GM23338 (cell line): ENCODE data around the gene B3GNT9.

Source experiments
- CREB1 ChIP-seq: fragments of 250-450 bp; sonication (Bioruptor Pico); IDR thresholded peaks from 2 replicates; pipeline ENCODE4 v1.5.0; 2020; ENCODE audit warnings: low read depth, mild to moderate bottlenecking, moderate library complexity
- EZH2 ChIP-seq: fragments of 200-600 bp; sonication (generic); IDR thresholded peaks from one replicate; pipeline ENCODE4 v1.8.0; 2017; ENCODE audit warnings: antibody characterized with exemption, mild to moderate bottlenecking, low read depth; ENCODE audit not compliant: unreplicated experiment
- EZH2phosphoT487 ChIP-seq: fragments of 200-600 bp; sonication (generic); IDR thresholded peaks from one replicate; pipeline ENCODE4 v1.8.1; 2018; ENCODE audit warnings: antibody characterized with exemption; ENCODE audit not compliant: unreplicated experiment
- JUNB ChIP-seq: IDR thresholded peaks from one replicate; pipeline ENCODE4 v1.6.1; 2016; ENCODE audit warnings: antibody characterized with exemption; ENCODE audit not compliant: unreplicated experiment
- POLR2AphosphoS5 ChIP-seq: IDR thresholded peaks from 2 replicates; pipeline ENCODE4 v1.6.1; 2016; ENCODE audit warnings: antibody characterized with exemption, low read depth
- STAT1 ChIP-seq: IDR thresholded peaks from one replicate; pipeline ENCODE4 v1.6.1; 2016; ENCODE audit warnings: antibody characterized with exemption; ENCODE audit not compliant: unreplicated experiment
- ZNF114 ChIP-seq: fragments of 250-450 bp; sonication (Bioruptor Pico); IDR thresholded peaks from 2 replicates; pipeline ENCODE4 v1.5.0; 2020; ENCODE audit warnings: mild to moderate bottlenecking, moderate library complexity
- ZNF331 ChIP-seq: fragments of 250-450 bp; sonication (Bioruptor Pico); IDR thresholded peaks from 2 replicates; pipeline ENCODE4 v1.5.0; 2020; ENCODE audit warnings: low read depth, mild to moderate bottlenecking, moderate library complexity
- TF ChIP-seq, protein P1 (sequence below), 2 experiments: fragments of 200-600 bp in 1 of 2; sonication (generic) in 1 of 2; conservative IDR thresholded peaks; 2 replicates each; pipeline versions ENCODE4 v1.5.1 to v1.6.1; 2016 to 2017; ENCODE audit warnings: antibody characterized with exemption in 2 of 2, low read depth in 2 of 2, mild to moderate bottlenecking in 2 of 2, moderate library complexity in 1 of 2
- TF ChIP-seq, protein P2 (sequence below): IDR thresholded peaks from one replicate; pipeline ENCODE4 v1.6.1; 2018; ENCODE audit warnings: antibody characterized with exemption; ENCODE audit not compliant: unreplicated experiment
- TF ChIP-seq, protein P3 (sequence below): IDR thresholded peaks from 2 replicates; pipeline ENCODE4 v1.6.1; 2016; ENCODE audit warnings: antibody characterized with exemption
- TF ChIP-seq, protein P4 (sequence below): fragments of 250-450 bp; sonication (Bioruptor Pico); IDR thresholded peaks from 2 replicates; pipeline ENCODE4 v1.5.0; 2020; ENCODE audit warnings: mild to moderate bottlenecking, moderate library complexity

DNA sequence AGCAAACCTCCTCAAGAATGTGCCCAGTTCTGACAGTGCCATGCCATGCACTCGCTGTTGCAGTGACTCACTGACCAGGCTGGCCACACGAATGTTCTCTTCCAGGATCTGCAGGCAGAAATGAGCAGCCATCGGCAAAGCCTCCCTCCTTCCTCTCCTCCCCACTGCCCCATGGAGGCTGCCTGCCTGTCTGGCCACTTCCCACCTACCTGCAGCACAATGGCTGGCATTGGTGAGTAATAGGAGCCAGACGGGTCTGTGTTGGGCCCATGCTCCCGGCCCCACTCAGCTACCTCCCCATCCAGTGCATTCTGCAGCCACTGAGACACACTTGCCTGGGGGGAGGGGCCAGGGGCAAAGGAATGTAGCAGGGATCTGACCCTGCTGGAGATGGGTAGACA is 35.8 kb upstream of the B3GNT9 start:
- TF ChIP-seq, protein P1, sequence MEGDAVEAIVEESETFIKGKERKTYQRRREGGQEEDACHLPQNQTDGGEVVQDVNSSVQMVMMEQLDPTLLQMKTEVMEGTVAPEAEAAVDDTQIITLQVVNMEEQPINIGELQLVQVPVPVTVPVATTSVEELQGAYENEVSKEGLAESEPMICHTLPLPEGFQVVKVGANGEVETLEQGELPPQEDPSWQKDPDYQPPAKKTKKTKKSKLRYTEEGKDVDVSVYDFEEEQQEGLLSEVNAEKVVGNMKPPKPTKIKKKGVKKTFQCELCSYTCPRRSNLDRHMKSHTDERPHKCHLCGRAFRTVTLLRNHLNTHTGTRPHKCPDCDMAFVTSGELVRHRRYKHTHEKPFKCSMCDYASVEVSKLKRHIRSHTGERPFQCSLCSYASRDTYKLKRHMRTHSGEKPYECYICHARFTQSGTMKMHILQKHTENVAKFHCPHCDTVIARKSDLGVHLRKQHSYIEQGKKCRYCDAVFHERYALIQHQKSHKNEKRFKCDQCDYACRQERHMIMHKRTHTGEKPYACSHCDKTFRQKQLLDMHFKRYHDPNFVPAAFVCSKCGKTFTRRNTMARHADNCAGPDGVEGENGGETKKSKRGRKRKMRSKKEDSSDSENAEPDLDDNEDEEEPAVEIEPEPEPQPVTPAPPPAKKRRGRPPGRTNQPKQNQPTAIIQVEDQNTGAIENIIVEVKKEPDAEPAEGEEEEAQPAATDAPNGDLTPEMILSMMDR (conservative IDR thresholded peaks at IDR 0.05; ENCODE audit: low read depth in 2 of 2): no peak
- TF ChIP-seq, protein P2, sequence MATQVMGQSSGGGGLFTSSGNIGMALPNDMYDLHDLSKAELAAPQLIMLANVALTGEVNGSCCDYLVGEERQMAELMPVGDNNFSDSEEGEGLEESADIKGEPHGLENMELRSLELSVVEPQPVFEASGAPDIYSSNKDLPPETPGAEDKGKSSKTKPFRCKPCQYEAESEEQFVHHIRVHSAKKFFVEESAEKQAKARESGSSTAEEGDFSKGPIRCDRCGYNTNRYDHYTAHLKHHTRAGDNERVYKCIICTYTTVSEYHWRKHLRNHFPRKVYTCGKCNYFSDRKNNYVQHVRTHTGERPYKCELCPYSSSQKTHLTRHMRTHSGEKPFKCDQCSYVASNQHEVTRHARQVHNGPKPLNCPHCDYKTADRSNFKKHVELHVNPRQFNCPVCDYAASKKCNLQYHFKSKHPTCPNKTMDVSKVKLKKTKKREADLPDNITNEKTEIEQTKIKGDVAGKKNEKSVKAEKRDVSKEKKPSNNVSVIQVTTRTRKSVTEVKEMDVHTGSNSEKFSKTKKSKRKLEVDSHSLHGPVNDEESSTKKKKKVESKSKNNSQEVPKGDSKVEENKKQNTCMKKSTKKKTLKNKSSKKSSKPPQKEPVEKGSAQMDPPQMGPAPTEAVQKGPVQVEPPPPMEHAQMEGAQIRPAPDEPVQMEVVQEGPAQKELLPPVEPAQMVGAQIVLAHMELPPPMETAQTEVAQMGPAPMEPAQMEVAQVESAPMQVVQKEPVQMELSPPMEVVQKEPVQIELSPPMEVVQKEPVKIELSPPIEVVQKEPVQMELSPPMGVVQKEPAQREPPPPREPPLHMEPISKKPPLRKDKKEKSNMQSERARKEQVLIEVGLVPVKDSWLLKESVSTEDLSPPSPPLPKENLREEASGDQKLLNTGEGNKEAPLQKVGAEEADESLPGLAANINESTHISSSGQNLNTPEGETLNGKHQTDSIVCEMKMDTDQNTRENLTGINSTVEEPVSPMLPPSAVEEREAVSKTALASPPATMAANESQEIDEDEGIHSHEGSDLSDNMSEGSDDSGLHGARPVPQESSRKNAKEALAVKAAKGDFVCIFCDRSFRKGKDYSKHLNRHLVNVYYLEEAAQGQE: no peak
- no peak for TF ChIP-seq EZH2
- TF ChIP-seq STAT1: no peak
- TF ChIP-seq CREB1 (CRISPR knock-in tag): no peak
- TF ChIP-seq, protein P3, sequence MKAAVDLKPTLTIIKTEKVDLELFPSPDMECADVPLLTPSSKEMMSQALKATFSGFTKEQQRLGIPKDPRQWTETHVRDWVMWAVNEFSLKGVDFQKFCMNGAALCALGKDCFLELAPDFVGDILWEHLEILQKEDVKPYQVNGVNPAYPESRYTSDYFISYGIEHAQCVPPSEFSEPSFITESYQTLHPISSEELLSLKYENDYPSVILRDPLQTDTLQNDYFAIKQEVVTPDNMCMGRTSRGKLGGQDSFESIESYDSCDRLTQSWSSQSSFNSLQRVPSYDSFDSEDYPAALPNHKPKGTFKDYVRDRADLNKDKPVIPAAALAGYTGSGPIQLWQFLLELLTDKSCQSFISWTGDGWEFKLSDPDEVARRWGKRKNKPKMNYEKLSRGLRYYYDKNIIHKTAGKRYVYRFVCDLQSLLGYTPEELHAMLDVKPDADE: no peak
- no peak for TF ChIP-seq POLR2AphosphoS5
- TF ChIP-seq, protein P4, sequence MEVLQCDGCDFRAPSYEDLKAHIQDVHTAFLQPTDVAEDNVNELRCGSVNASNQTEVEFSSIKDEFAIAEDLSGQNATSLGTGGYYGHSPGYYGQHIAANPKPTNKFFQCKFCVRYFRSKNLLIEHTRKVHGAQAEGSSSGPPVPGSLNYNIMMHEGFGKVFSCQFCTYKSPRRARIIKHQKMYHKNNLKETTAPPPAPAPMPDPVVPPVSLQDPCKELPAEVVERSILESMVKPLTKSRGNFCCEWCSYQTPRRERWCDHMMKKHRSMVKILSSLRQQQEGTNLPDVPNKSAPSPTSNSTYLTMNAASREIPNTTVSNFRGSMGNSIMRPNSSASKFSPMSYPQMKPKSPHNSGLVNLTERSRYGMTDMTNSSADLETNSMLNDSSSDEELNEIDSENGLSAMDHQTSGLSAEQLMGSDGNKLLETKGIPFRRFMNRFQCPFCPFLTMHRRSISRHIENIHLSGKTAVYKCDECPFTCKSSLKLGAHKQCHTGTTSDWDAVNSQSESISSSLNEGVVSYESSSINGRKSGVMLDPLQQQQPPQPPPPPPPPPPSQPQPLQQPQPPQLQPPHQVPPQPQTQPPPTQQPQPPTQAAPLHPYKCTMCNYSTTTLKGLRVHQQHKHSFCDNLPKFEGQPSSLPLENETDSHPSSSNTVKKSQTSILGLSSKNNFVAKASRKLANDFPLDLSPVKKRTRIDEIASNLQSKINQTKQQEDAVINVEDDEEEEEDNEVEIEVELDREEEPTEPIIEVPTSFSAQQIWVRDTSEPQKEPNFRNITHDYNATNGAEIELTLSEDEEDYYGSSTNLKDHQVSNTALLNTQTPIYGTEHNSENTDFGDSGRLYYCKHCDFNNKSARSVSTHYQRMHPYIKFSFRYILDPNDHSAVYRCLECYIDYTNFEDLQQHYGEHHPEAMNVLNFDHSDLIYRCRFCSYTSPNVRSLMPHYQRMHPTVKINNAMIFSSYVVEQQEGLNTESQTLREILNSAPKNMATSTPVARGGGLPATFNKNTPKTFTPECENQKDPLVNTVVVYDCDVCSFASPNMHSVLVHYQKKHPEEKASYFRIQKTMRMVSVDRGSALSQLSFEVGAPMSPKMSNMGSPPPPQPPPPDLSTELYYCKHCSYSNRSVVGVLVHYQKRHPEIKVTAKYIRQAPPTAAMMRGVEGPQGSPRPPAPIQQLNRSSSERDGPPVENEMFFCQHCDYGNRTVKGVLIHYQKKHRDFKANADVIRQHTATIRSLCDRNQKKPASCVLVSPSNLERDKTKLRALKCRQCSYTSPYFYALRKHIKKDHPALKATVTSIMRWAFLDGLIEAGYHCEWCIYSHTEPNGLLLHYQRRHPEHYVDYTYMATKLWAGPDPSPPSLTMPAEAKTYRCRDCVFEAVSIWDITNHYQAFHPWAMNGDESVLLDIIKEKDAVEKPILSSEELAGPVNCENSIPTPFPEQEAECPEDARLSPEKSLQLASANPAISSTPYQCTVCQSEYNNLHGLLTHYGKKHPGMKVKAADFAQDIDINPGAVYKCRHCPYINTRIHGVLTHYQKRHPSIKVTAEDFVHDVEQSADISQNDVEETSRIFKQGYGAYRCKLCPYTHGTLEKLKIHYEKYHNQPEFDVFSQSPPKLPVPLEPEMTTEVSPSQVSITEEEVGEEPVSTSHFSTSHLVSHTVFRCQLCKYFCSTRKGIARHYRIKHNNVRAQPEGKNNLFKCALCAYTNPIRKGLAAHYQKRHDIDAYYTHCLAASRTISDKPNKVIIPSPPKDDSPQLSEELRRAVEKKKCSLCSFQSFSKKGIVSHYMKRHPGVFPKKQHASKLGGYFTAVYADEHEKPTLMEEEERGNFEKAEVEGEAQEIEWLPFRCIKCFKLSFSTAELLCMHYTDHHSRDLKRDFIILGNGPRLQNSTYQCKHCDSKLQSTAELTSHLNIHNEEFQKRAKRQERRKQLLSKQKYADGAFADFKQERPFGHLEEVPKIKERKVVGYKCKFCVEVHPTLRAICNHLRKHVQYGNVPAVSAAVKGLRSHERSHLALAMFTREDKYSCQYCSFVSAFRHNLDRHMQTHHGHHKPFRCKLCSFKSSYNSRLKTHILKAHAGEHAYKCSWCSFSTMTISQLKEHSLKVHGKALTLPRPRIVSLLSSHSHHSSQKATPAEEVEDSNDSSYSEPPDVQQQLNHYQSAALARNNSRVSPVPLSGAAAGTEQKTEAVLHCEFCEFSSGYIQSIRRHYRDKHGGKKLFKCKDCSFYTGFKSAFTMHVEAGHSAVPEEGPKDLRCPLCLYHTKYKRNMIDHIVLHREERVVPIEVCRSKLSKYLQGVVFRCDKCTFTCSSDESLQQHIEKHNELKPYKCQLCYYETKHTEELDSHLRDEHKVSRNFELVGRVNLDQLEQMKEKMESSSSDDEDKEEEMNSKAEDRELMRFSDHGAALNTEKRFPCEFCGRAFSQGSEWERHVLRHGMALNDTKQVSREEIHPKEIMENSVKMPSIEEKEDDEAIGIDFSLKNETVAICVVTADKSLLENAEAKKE (CRISPR knock-in tag): no peak
- TF ChIP-seq EZH2phosphoT487: no peak
- TF ChIP-seq ZNF114 (CRISPR knock-in tag): no peak
- TF ChIP-seq ZNF331: no peak
- no peak for TF ChIP-seq JUNB
